Measurements from ENCODE around the gene FRMPD4. TPM values are rescaled to one million over a fixed set of nuclear protein-coding genes. Genes with fewer than 3 reads are reported as not detected.
A peak's percentile ranks its signal among the peaks of the same experiment; 100 is the strongest.

The FRMPD4 gene
- total RNA-seq, 1 donor, result 1.8 TPM

DNA sequence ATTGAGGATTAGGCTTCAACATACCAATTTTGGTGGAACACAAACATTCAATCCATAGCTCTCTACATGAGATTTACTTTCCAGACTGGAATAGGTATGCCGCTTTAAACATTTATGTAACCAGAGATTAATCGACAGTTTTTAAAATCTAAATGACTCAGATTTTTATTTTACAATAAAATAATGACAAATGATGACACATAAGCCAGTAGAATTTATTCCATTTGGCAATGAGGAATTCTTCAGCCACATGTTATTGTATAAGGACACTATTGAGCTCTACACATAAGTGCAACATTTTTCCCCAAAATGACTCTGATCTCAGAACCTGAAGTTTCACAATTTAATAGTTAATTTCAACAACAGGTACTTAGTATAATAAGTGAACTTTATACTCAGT is 425.9 kb downstream of the FRMPD4 start:
- Histone ChIP-seq H3K4me3 (ENCODE audit: insufficient read depth, low read length) (no peak overlapping the region), H4K20me1 (ENCODE audit: insufficient read depth, low read length) (no peaks in the 10 kb centered on the region), H3K27ac (ENCODE audit: low read depth, low read length) (no peak overlapping the region), H3K79me2 (ENCODE audit: insufficient read depth, low read length) (no peaks in the 10 kb centered on the region), H3K4me1 (ENCODE audit: insufficient read depth, low read length) (no peaks in the 10 kb centered on the region), H3K27me3 (ENCODE audit: insufficient read depth, low read length) (no peaks in the 10 kb centered on the region), H3K36me3 (ENCODE audit: insufficient read depth, low read length) (no peaks in the 10 kb centered on the region), H3K9me3 (ENCODE audit: low read depth, low read length) (no peaks in the 10 kb centered on the region), H3K4me2 (ENCODE audit: insufficient read depth, low read length) (no peak overlapping the region), H2AFZ (ENCODE audit: low read length) (no peak overlapping the region)
- no peak for DNase-seq (ENCODE audit: insufficient read length, low spot score, missing footprints)
- TF ChIP-seq, protein P1, sequence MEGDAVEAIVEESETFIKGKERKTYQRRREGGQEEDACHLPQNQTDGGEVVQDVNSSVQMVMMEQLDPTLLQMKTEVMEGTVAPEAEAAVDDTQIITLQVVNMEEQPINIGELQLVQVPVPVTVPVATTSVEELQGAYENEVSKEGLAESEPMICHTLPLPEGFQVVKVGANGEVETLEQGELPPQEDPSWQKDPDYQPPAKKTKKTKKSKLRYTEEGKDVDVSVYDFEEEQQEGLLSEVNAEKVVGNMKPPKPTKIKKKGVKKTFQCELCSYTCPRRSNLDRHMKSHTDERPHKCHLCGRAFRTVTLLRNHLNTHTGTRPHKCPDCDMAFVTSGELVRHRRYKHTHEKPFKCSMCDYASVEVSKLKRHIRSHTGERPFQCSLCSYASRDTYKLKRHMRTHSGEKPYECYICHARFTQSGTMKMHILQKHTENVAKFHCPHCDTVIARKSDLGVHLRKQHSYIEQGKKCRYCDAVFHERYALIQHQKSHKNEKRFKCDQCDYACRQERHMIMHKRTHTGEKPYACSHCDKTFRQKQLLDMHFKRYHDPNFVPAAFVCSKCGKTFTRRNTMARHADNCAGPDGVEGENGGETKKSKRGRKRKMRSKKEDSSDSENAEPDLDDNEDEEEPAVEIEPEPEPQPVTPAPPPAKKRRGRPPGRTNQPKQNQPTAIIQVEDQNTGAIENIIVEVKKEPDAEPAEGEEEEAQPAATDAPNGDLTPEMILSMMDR (IDR thresholded peaks at IDR 0.05; ENCODE audit: extremely low read depth, low read depth, low read length), result no peak

DNA sequence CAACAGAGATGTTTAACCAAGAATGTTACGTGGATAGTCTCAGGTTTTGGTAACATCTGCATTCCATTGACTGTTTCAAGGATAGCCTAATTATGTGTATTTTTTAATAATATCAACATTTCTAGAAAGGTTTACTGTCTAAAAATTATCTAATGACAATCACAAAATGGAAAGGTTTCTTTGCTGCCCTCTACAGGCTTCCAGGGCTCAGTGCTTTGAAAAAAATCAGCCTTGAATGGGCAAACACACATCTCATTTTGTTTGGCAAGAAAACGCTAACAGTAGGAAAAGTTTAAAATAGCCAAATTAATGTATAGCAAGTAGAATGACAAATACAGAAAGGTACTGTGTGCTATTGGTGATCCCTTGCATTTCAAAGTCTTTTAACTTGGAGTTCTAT is 429.6 kb downstream of the FRMPD4 start:
- H3K79me2 ChIP-seq (ENCODE audit: insufficient read depth, low read length), result no peaks in the 10 kb centered on the region
- TF ChIP-seq, protein P1 (IDR thresholded peaks at IDR 0.05; ENCODE audit: extremely low read depth, low read depth, low read length), result peak; percentile 68
- no peaks in the 10 kb centered on the region for H4K20me1 ChIP-seq (ENCODE audit: insufficient read depth, low read length)
- no peaks in the 10 kb centered on the region for H3K36me3 ChIP-seq (ENCODE audit: insufficient read depth, low read length)
- H3K27me3 ChIP-seq (ENCODE audit: insufficient read depth, low read length), result no peaks in the 10 kb centered on the region
- H3K4me1 ChIP-seq (ENCODE audit: insufficient read depth, low read length), result no peaks in the 10 kb centered on the region
- H2AFZ ChIP-seq (ENCODE audit: low read length), result no peak overlapping the region
- no peak overlapping the region for H3K4me3 ChIP-seq (ENCODE audit: insufficient read depth, low read length)
- H3K9me3 ChIP-seq (ENCODE audit: low read depth, low read length), result no peaks in the 10 kb centered on the region
- no peak for DNase-seq (ENCODE audit: insufficient read length, low spot score, missing footprints)
- no peak overlapping the region for H3K4me2 ChIP-seq (ENCODE audit: insufficient read depth, low read length)
- H3K27ac ChIP-seq (ENCODE audit: low read depth, low read length), result no peak overlapping the region

DNA sequence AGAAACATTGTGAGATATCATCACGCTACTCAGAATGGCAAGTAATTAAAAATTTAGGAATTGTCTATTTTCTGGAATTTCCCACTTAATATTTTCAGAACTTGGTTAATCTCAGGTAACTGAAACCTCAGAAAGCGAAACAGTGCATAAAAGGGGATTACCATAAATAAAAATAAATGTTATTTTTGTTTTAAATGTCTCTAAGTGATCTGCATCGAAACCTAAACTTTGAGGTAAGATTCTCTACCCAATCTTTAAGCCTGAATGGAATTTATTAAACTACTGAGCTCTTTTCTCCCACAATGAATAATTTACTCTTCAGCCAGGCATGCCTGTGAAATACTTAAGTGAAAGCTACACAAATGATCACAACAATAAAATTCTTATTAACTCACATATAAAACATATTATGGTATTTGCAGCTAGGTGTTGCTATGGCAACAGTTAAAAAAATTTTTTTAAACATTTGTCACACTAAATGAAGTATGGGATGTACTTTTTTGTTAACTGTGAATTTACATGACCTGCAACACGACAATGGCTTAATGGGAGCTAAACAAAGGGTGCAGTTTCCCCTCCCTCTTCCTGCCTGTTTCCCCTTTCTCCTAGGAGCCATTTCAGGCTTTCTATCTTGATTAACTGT is 432.7 kb downstream of the FRMPD4 start:
- no peaks in the 10 kb centered on the region for H4K20me1 ChIP-seq (ENCODE audit: insufficient read depth, low read length)
- no peak overlapping the region for H3K4me2 ChIP-seq (ENCODE audit: insufficient read depth, low read length)
- no peaks in the 10 kb centered on the region for H3K4me1 ChIP-seq (ENCODE audit: insufficient read depth, low read length)
- no peaks in the 10 kb centered on the region for H3K36me3 ChIP-seq (ENCODE audit: insufficient read depth, low read length)
- H3K27ac ChIP-seq (ENCODE audit: low read depth, low read length), result no peak overlapping the region
- no peak overlapping the region for H3K4me3 ChIP-seq (ENCODE audit: insufficient read depth, low read length)
- TF ChIP-seq, protein P1 (IDR thresholded peaks at IDR 0.05; ENCODE audit: extremely low read depth, low read depth, low read length), result no peak
- no peak for DNase-seq (ENCODE audit: insufficient read length, low spot score, missing footprints)
- no peak overlapping the region for H2AFZ ChIP-seq (ENCODE audit: low read length)
- H3K79me2 ChIP-seq (ENCODE audit: insufficient read depth, low read length), result no peaks in the 10 kb centered on the region
- H3K9me3 ChIP-seq (ENCODE audit: low read depth, low read length), result no peaks in the 10 kb centered on the region
- no peaks in the 10 kb centered on the region for H3K27me3 ChIP-seq (ENCODE audit: insufficient read depth, low read length)

DNA sequence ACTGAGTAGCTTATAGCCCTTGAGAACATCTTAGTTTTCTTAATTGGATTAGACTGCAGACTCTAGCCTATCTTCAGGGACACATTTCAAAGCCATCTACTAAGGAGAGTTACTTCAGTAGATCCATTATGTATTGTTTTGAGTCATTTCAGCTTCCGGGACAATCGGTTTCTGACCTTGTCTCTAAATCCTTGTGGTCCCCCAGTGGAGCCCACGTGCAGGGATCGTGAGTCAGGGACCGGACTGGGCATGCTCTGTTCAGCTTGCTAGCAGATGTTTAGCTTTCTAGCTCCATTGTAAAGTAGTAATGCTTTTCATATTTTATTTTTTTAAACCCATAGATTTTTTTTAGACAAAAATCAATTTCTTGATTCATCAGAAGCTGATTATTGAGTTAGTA is 441.0 kb downstream of the FRMPD4 start:
- Histone ChIP-seq H3K27me3 (ENCODE audit: insufficient read depth, low read length) (no peaks in the 10 kb centered on the region), H3K4me2 (ENCODE audit: insufficient read depth, low read length) (no peak overlapping the region), H3K9me3 (ENCODE audit: low read depth, low read length) (no peaks in the 10 kb centered on the region), H3K36me3 (ENCODE audit: insufficient read depth, low read length) (no peaks in the 10 kb centered on the region), H2AFZ (ENCODE audit: low read length) (no peak overlapping the region), H3K27ac (ENCODE audit: low read depth, low read length) (no peak overlapping the region), H3K79me2 (ENCODE audit: insufficient read depth, low read length) (no peaks in the 10 kb centered on the region), H3K4me1 (ENCODE audit: insufficient read depth, low read length) (no peaks in the 10 kb centered on the region), H3K4me3 (ENCODE audit: insufficient read depth, low read length) (no peak overlapping the region), H4K20me1 (ENCODE audit: insufficient read depth, low read length) (no peaks in the 10 kb centered on the region)
- no peak for DNase-seq (ENCODE audit: insufficient read length, low spot score, missing footprints)
- TF ChIP-seq, protein P1 (IDR thresholded peaks at IDR 0.05; ENCODE audit: extremely low read depth, low read depth, low read length), result no peak

Measured in osteoblast (primary cell).